GM21723 (cell line): Measurements from ENCODE around the gene ZNF654.
"Not testable (repeated sequence)": the region's sequence is repeated elsewhere in the genome, so short reads cannot be mapped to it uniquely, and the experiment has no call there.

Source experiments
- ATAC-seq: cut with Tn5 transposase; IDR thresholded peaks from one replicate; pipeline ENCODE4 v1.9.1; 2021; ENCODE audit warnings: mild to moderate bottlenecking, moderate library complexity; ENCODE audit not compliant: unreplicated experiment

Gene ZNF654

DNA sequence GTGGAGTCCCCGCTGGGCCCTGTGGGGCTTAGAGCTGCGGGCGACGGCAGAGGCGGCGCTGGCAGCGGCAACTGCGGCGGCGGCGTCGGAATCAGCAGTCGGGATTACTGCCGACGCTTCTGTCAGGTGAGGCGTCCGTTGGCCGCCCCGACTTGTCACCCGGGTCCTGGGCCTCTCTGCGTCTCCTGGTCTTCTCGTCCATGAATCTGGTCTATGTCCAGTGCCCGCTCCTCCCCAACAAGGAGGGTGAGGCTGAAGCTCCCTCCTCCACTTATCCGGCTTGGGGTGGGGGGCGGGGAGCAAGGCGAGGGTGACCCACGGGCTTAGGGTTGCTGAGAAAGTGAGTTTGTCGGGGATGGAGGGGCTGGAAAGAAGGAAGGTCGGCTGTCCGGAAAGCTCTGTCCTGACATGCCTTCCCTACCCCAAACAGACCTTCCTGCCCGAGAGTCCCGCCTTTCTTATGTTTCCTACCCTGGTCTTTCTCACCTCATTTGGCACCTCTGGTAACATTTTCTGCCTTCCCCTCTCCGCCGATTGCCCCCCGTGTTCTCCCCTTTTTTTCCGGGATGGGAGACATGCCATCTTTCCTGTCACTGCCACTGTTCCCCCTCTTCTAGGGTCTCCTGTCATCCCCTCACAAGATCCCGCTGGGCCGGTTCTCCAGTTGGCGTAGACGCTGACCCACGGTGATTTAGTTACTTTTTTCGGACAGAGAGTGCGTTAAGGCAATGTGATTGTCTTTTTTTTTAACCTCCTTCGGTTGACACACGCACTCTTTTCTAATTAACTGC lies 520 bp downstream of the ZNF654 start:
- peak; percentile 14 for ATAC-seq

DNA sequence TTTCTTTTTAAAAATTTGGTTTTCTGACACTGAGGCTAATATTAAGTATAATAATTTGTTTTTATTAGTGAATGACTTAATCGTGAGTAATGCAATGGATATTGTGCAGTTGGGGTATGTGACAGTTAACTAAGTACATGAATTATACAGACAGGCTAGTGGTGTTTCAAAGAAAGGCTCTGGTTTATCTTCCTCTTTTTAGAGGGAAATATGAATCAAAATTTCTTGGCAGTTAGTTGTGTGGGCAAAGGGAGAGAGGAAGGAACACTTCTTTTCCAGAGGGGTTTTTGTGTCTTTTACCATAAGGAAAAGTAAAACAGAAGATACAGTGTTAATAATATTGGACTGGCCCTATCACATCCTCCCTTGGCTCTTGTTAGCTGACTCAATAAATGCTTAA lies 2.7 kb downstream of the ZNF654 start:
- no peak for ATAC-seq

GRCh38 chr3:88075072-88075471 lies 16.0 kb downstream of the ZNF654 start:
- ATAC-seq = no peak

DNA sequence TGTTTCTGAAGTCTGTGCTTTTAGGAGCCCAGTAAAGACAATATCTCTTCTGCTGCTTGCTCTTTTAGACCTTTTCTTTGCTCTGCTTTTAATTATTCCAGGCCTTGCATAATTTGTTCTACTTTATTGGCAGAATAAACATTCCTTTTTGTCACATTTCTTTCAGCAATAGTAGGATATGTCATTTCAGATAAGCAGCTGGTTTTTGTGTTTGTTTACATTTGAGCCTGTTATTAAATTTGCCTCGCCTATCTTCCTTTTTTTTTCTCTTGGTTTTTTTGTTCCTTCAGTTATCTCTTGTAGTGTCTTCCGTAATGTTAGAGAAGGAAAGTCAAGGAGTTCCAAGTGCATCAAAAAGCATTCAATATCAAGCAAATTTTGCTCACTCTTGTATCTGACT lies 16.4 kb downstream of the ZNF654 start:
- ATAC-seq = no peak

- ATAC-seq = no peak
Observed at GRCh38 chr3:88076712-88077111, 17.7 kb downstream of the ZNF654 start.

DNA sequence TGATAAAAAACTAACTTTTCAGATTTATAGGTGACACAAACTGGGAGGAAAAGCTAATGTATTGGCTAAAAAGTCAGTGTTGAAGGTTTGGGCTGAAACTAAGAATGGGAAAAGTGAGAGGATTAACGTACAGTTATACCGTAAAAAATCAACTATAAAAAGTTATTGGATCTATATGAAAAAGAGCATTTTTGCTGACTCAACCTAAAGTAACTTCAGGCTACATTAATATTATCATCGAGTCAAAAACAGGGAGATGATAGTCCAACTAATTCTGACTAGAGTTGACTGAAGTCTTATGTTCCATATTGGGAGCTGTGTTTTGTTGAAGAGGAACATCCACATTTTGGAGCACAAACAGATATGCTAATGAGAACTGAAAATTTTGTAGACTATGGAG lies 19.9 kb downstream of the ZNF654 start:
- ATAC-seq = no peak

DNA sequence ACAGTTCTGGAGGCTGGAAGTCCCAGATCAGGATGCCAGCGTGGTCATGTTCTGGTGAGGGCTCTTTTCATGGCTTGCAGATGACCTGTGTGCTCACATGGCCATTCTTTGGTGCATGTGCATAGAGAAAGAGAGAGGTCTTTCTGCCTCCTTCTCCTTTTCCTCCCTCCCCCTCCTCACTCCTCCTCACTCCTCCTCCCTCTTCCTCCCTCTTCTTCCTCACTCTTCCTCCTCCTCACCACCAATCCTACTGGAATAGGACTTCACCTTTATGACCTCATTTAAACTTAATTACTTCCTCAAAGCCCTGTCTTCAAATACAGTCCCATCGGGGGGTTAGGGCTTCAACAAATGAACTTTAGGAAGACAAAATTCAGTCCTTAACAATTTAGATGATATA lies 23.8 kb downstream of the ZNF654 start:
- ATAC-seq = no peak

GRCh38 chr3:88084097-88084501 lies 25.0 kb downstream of the ZNF654 start:
- no peak for ATAC-seq

DNA sequence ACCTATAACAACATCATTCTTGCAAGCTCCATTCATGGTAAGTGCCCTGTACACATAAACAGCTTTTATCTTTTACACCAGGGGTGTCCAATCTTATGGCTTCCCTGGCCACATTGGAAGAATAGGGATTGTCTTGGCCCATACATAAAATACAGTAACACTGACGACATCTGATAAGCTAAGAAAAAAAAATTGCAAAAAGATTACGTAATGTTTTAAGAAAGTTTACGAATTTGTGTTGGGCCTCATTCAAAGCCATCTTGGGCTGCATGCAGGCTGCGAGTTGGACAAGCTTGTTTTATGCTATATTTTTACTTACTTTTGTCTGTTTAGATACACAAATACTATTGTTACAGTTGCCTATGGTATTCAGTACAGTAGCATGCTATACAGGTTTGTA lies 31.6 kb downstream of the ZNF654 start:
- ATAC-seq = no peak

- ATAC-seq = no peak
Observed at GRCh38 chr3:88092270-88092669, 33.2 kb downstream of the ZNF654 start.

DNA sequence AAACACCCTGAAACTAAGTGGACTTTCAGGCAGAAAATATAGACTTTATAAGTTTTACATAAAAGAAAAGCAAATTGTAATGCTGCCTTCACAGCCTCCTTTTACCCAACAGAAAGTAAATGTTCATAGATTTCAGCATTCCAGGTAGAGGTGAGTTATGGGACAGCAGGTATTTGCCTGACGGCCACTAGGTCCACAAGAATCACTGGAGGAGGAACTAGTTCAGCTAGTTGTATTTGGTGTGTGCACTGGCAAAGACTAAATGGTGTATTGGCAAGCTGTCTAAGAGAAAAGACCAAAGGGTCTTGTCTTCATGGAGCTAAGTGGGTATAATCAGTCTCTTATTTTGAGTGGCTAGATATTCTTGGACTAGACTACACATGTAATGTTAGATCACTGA lies 34.2 kb downstream of the ZNF654 start:
- no peak for ATAC-seq

DNA sequence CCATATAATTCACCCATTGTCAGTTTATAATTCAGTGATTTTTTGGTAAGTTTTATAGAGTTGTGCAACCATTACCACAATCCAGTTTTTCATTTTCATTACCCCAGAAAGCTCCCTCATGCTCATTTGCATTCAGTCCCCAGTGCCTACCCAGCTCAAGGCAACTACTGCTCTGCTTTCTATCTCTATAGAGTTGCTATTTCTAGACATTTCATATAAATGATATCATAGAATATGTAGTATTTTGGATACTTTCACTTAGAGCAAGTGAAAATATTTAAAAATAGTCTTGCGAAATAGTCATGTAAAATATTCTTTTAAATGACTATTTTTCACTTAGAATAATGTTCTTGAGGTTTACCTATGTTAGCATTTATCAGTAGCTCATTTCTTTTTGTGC lies 42.1 kb downstream of the ZNF654 start:
- peak; percentile 83 for ATAC-seq

DNA sequence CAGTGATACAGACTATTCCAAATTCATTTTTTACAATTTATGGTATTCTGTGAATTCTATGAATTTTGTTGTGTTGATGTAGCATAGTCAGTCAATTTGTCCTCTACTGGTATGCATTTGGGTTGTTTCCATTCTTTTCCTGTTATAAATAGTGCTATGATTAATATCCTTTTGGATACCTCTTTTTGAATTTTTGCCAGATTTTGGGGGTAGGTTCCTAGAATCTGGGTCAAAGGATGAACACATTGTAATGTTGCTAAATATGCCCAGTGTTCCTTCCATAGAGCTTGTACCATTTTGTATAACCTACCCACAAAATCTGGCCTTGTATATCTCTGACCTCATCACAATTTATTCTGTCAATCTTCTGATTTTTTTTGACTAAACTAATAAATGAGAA lies 46.3 kb downstream of the ZNF654 start:
- ATAC-seq = no peak

DNA sequence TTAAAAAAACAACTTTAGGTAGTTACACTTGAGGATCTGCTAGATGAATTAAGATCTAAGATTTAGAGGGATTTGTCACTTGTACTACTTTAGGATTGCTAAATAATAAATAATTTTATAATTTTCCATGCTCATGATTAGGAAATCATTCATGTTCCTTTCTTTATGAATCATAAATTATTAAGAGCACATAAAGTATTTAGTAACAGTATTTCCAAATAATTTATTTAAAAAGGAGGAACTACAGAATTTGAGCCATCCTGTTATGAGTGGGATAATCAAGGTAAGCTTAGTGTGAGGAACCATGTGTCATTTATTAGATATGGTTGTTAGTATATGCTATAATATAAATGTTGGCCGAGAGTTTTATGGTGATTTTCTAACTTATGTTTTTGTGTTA lies 53.2 kb downstream of the ZNF654 start:
- no peak for ATAC-seq

DNA sequence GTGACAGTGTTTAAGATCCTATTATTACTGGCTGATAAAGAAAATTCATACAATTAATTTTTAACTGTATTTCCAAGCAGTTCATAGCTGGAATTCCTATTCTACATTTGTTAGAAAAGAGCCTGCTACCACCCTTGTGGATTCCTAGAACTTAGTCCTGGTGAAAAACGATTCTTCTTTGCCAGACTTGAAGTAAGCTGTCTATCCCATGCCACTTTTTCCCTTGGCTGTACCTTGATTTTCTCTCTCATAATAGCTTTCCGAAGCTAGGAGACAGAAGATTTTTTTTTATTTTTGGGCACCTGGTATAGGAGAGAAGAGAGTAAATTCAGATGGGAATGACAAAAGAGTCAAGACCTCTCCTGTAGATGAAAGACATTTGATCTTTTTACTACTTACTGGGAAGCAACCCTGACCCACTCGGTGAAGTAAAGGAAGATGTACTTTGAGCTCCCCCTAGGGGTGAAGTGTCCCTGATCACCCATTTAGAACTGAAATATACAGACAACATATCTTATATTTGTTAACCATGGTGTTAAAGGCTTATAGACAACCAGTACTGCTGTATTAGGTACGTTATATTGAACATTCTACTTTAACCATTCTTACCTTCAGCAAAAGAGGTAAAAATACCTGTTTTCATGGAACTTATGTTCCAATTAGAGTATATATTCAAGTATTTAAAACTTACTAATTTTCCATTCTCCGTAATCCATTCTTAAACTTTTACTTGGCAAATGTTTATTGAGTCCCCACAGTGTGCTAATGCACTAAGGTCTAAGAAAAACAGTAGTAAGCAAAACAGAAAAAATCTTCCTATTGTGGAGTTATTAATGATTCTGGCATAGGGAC lies 54.5 kb downstream of the ZNF654 start:
- ATAC-seq = peak; percentile 93

- no peak for ATAC-seq
Observed at GRCh38 chr3:88114878-88115549, 56.0 kb downstream of the ZNF654 start.

GRCh38 chr3:88117683-88118082 lies 58.6 kb downstream of the ZNF654 start:
- no peak for ATAC-seq

DNA sequence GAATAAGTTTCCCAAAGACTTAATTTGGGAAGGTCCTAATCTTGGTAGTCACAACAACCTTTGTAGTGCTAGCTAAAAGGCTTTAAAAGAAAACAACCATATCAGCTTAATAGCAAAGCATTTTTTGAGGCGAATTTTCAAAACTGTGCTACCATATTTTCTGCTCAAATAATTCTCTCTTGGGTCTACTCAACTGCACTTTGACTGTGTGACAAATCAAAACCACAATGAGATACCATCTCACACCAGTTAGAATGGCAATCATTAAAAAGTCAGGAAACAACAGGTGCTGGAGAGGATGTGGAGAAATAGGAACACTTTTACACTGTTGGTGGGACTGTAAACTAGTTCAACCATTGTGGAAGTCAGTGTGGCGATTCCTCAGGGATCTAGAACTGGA lies 59.5 kb downstream of the ZNF654 start:
- ATAC-seq = not testable (repeated sequence)

- no peak for ATAC-seq
Observed at GRCh38 chr3:88123526-88123925, 64.5 kb downstream of the ZNF654 start.

DNA sequence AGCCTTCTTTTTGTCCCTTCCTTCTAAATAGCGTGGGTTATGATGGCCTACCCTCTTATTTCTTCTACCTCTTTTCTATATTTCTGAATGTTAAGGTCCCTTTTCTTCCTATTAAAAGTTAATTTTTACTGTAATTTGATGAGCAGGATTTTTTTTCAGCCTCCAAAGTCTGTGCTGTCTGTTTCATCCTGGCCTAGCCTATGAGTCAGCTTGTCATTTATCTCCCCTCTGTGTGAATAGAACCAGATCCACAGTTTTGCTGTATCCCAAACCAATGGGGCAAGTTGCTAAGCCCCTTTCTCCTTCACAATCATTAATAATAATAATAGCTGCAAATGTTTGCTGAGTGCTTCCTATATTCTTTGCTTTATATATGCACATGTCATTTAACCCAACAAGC lies 72.6 kb downstream of the ZNF654 start:
- no peak for ATAC-seq

- ATAC-seq = no peak
Observed at GRCh38 chr3:88132894-88133293, 73.8 kb downstream of the ZNF654 start.
